ENCODE results near the gene MGAT4C. TPM values are rescaled to one million over a fixed set of nuclear protein-coding genes. Genes with fewer than 3 reads are reported as not detected.
A peak's percentile ranks its signal among the peaks of the same experiment; 100 is the strongest.

Gene MGAT4C
- total and polyA plus RNA-seq, 2 of the 8 experiments (the other 6 are each of a cell fraction or from before 2014, with no cell fraction given), result 1.6 to 2.5 TPM

GRCh38 chr12:85948340-85948739, 307.9 kb downstream of the MGAT4C start:
- peaks cover 2 to 21% (median 12%) of the 10 kb centered on the region in 4 experiments; a peak in 5 of 7 replicates for H3K4me1 ChIP-seq (replicated peaks in 1 of 4; ENCODE audit: control insufficient read depth in 3 of 4, insufficient read depth in 4 of 4, low read length in 3 of 4)
- H3K79me2 ChIP-seq (ENCODE audit: control insufficient read depth in 1 of 2, insufficient read depth in 2 of 2, low read length in 2 of 2), result no peaks in the 10 kb centered on the region
- peak overlapping the region; percentile 94 for H3K18ac ChIP-seq (ENCODE audit: extremely low read depth, low read length)
- no peak overlapping the region; the same call in 1 of the 2 replicates for H4K8ac ChIP-seq (ENCODE audit: extremely low read depth, insufficient read depth, low read length)
- peak overlapping the region in 1 of 2 experiments; percentile 71; a peak in 3 of 4 replicates for H3K4me2 ChIP-seq (ENCODE audit: insufficient read depth in 1 of 2, low read depth in 2 of 2, low read length in 2 of 2)
- H3K14ac ChIP-seq (ENCODE audit: insufficient read length), result no peak overlapping the region
- peak overlapping the region; percentile 100 for H2BK5ac ChIP-seq (ENCODE audit: low read depth, low read length)
- peaks cover 0 to 4% (median 0%) of the 10 kb centered on the region in 4 experiments; a peak in 2 of 8 replicates for H3K36me3 ChIP-seq (ENCODE audit: control insufficient read depth in 2 of 4, insufficient read depth in 4 of 4, low read length in 3 of 4)
- peak overlapping the region; percentile 96; the same call in 1 of the 2 replicates for H2BK20ac ChIP-seq (ENCODE audit: low read length)
- H3K27me3 ChIP-seq (replicated peaks in 1 of 4; ENCODE audit: control insufficient read depth in 3 of 4, extremely low read depth in 1 of 4, insufficient read depth in 3 of 4, low read length in 3 of 4), result peaks cover 0 to 1% (median 0%) of the 10 kb centered on the region in 4 experiments; a peak in 1 of 7 replicates
- H3K9me3 ChIP-seq (ENCODE audit: insufficient read depth in 2 of 2, low read depth in 1 of 2, low read length in 1 of 2), result peaks cover 0 to 5% of the 10 kb centered on the region in 2 experiments; a peak in 1 of 4 replicates
- no peaks in the 10 kb centered on the region for H3K79me1 ChIP-seq (ENCODE audit: low read depth, low read length)
- H3K27ac ChIP-seq (ENCODE audit: low read depth, low read length), result no peak overlapping the region; the same call in 1 of the 2 replicates
- H2BK15ac ChIP-seq (ENCODE audit: low read length), result no peak overlapping the region
- peak overlapping the region; percentile 100 for H4K91ac ChIP-seq (replicated peaks; ENCODE audit: insufficient read length, low read length)
- H3K23ac ChIP-seq (ENCODE audit: insufficient read length), result no peak overlapping the region
- H2AFZ ChIP-seq (ENCODE audit: low read length), result no peak overlapping the region
- H3K4ac ChIP-seq (replicated peaks; ENCODE audit: insufficient read length, low read depth, low read length), result peak overlapping the region; percentile 100
- H4K20me1 ChIP-seq (replicated peaks in 1 of 2; ENCODE audit: control insufficient read depth in 1 of 2, insufficient read depth in 2 of 2, low read length in 2 of 2), result no peaks in the 10 kb centered on the region
- FAIRE-seq, result no peak
- CTCF ChIA-PET (ENCODE audit: partially characterized antibody), result interaction anchor here (0.6 to 10.0 kb wide), 7 partner anchors 19 to 524 kb away, joined by 3 to 130 read pairs (median 4); no protein-coding TSS in a partner anchor
- no peak overlapping the region for H3K4me3 ChIP-seq (ENCODE audit: extremely low read depth in 1 of 4, insufficient read depth in 2 of 4, low read depth in 3 of 4, low read length in 4 of 4)
- H2AK5ac ChIP-seq (ENCODE audit: low read depth, low read length), result 0 out of 2 replicates have a peak overlapping the region, but pooled peaks have one; percentile 56
- WGBS, 2 experiments (ENCODE audit: extremely low coverage in 1 of 2, insufficient coverage in 1 of 2, insufficient read length in 1 of 2, insufficient replicate concordance in 2 of 2, low coverage in 1 of 2, low lambda C conversion rate in 2 of 2, missing lambda C conversion rate in 1 of 2), result 73% methylated on average over 1 of the region's 1 CpG; no CpG with 5 or more reads in 1 of the 2 experiments
- TF ChIP-seq ASH2L (IDR thresholded peaks at IDR 0.05; ENCODE audit: low read length) (no peak), ATF3 (IDR thresholded peaks at IDR 0.05; ENCODE audit: insufficient read depth, low read depth, low read length) (no peak), YY1 (IDR thresholded peaks at IDR 0.05; ENCODE audit: low read depth, low read length) (no peak), JUN (IDR thresholded peaks at IDR 0.05; ENCODE audit: low read depth, low read length) (no peak)
- TF ChIP-seq, protein P1, sequence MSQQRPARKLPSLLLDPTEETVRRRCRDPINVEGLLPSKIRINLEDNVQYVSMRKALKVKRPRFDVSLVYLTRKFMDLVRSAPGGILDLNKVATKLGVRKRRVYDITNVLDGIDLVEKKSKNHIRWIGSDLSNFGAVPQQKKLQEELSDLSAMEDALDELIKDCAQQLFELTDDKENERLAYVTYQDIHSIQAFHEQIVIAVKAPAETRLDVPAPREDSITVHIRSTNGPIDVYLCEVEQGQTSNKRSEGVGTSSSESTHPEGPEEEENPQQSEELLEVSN (IDR thresholded peaks at IDR 0.05), result no peak
- H3K9ac ChIP-seq (replicated peaks in 1 of 4; ENCODE audit: extremely low read depth in 1 of 4, low read depth in 3 of 4, low read length in 3 of 4), result no peak overlapping the region
- H3K56ac ChIP-seq (replicated peaks; ENCODE audit: insufficient read length, low read depth, low read length), result peak overlapping the region; percentile 20
- no peak for DNase-seq (ENCODE audit: low read depth in 1 of 2, low spot score in 2 of 2)
- H3K23me2 ChIP-seq (ENCODE audit: low read depth, low read length), result no peaks in the 10 kb centered on the region
- 0 out of 2 replicates have a peak overlapping the region, but pooled peaks have one; percentile 84 for H2BK12ac ChIP-seq (ENCODE audit: low read depth, low read length)
- H2BK120ac ChIP-seq (replicated peaks; ENCODE audit: low read depth, low read length), result peak overlapping the region; percentile 100
- peak overlapping the region; percentile 23 for H4K5ac ChIP-seq (ENCODE audit: insufficient read length, low read depth, low read length)
- POLR2A ChIA-PET (ENCODE audit: partially characterized antibody), result interaction anchor here (0.5 to 0.6 kb wide), 2 partner anchors 8 to 190 kb away, joined by 3 read pairs; no protein-coding TSS in a partner anchor

Data from H1 (cell line).